ENCODE data around the gene ELL3.

GRCh38 chr15:43826029-43826507 lies 49.3 kb upstream of the ELL3 start:
- TF ChIP-seq BRCA1 (IDR thresholded peaks at IDR 0.05; ENCODE audit: low read depth, low read length) (no peak), POLR2A (IDR thresholded peaks at IDR 0.05; ENCODE audit: low read depth, low read length) (no peak), EP300 (IDR thresholded peaks at IDR 0.05; ENCODE audit: borderline replicate concordance in 1 of 2, control insufficient read depth in 1 of 2, low read depth in 2 of 2, low read length in 2 of 2) (no peak), CREB1 (IDR thresholded peaks at IDR 0.05; ENCODE audit: low read depth) (no peak)

All from GM12878 (cell line).